Islet of Langerhans (tissue), 1 donor: ENCODE results near the gene PDILT.
"Not testable (repeated sequence)": the region's sequence is repeated elsewhere in the genome, so short reads cannot be mapped to it uniquely, and the experiment has no call there.

ENCODE experiments used
- FAIRE-seq: peaks from one replicate; lab custom pipeline; 2011; peaks lifted over from hg19 to GRCh38; lab: Jason Lieb, UNC

PDILT gene

GRCh38 chr16:20321051-20321450 lies 83.5 kb downstream of the PDILT start:
- not testable (repeated sequence) for FAIRE-seq

- no peak for FAIRE-seq
These were observed 83.9 kb downstream of the PDILT start for GRCh38 chr16:20320592-20320991.

- no peak for FAIRE-seq
These were observed 84.4 kb downstream of the PDILT start for GRCh38 chr16:20320178-20320577.

- FAIRE-seq, result no peak
These were observed 85.1 kb downstream of the PDILT start for GRCh38 chr16:20319406-20319805.

GRCh38 chr16:20318437-20318836 lies 86.1 kb downstream of the PDILT start:
- FAIRE-seq, result no peak

- no peak for FAIRE-seq
These were observed 86.5 kb downstream of the PDILT start for GRCh38 chr16:20318006-20318405.

GRCh38 chr16:20317117-20317516 lies 87.4 kb downstream of the PDILT start:
- no peak for FAIRE-seq

- FAIRE-seq, result no peak
These were observed 87.8 kb downstream of the PDILT start for GRCh38 chr16:20316715-20317114.

GRCh38 chr16:20315764-20316163 lies 88.8 kb downstream of the PDILT start:
- no peak for FAIRE-seq

GRCh38 chr16:20314575-20314974 lies 90.0 kb downstream of the PDILT start:
- FAIRE-seq, result no peak

- no peak for FAIRE-seq
These were observed 90.8 kb downstream of the PDILT start for GRCh38 chr16:20313741-20314140.

GRCh38 chr16:20312536-20313095 lies 91.9 kb downstream of the PDILT start:
- not testable (repeated sequence) for FAIRE-seq

- FAIRE-seq, result no peak
These were observed 93.0 kb downstream of the PDILT start for GRCh38 chr16:20311548-20311947.

- FAIRE-seq, result no peak
These were observed 93.8 kb downstream of the PDILT start for GRCh38 chr16:20310421-20311395.

GRCh38 chr16:20309786-20310185 lies 94.8 kb downstream of the PDILT start:
- no peak for FAIRE-seq
